B cell (primary cell): ENCODE measurements around the gene CXXC5. TPM values are rescaled to one million over a fixed set of nuclear protein-coding genes. Genes with fewer than 3 reads are reported as not detected.

Experiments
- polyA plus RNA-seq: library from polyadenylated mRNA; depleted of rRNA; stranded (reverse); fragments of >200 nt; gene quantifications from 2 replicates; pipeline ENCODE4 v1.2.3, GENCODE V29; 2012
- small RNA-seq: library from RNA; depleted of rRNA; stranded (forward); fragments of <200 nt; gene quantifications from one replicate; pipeline ENCODE3, GENCODE V24; 2012; ENCODE audit warnings: low replicate concordance, low read depth; ENCODE audit not compliant: insufficient read length
- total RNA-seq, 2 donors: library from RNA; stranded (reverse); fragments of 120-200 nt in 1 of 2; gene quantifications; 1 replicate in 1 of 2; 2 replicates in 1 of 2; pipeline versions ENCODE4 v1.2.3 to v1.2.4, GENCODE V29; 2013 to 2022

CXXC5 gene
- total and polyA plus RNA-seq, 2 donors (not counting 1 experiment from before 2014, with no cell fraction given), result 126 to 143 TPM

Small RNA genes lying within 50 kb of the gene (small RNA-seq; reads per million reads assigned to genes)
- not detected for gene RNU6-236P

Other genes with a start within 250 kb of the CXXC5 start
- 6.4 and 8.2 TPM in 2 replicates for gene SPATA24, start 244.3 kb upstream of the CXXC5 start, total RNA-seq
- gene SPATA24, start 244.3 kb upstream of the CXXC5 start, polyA plus RNA-seq, result 2.0 and 4.6 TPM in 2 replicates
- gene DNAJC18, start 208.8 kb upstream of the CXXC5 start, total RNA-seq, result 13.6 and 16.5 TPM in 2 replicates
- 2.0 and 2.1 TPM in 2 replicates for gene DNAJC18, start 208.8 kb upstream of the CXXC5 start, polyA plus RNA-seq
- not detected in 2 replicates for gene ECSCR, start 185.6 kb upstream of the CXXC5 start, total RNA-seq
- not detected in 2 replicates for gene ECSCR, start 185.6 kb upstream of the CXXC5 start, polyA plus RNA-seq
- not detected in 2 replicates for gene SMIM33, start 177.3 kb upstream of the CXXC5 start, total RNA-seq
- gene SMIM33, start 177.3 kb upstream of the CXXC5 start, polyA plus RNA-seq, result not detected in 2 replicates
- gene STING1, start 165.6 kb upstream of the CXXC5 start, total RNA-seq, result 0.29 and 1.1 TPM in 2 replicates
- 2.8 and 5.3 TPM in 2 replicates for gene STING1, start 165.6 kb upstream of the CXXC5 start, polyA plus RNA-seq
- gene UBE2D2, start 87.0 kb upstream of the CXXC5 start, total RNA-seq, result 168 and 183 TPM in 2 replicates
- gene UBE2D2, start 87.0 kb upstream of the CXXC5 start, polyA plus RNA-seq, result 64.3 and 83.4 TPM in 2 replicates
- gene PSD2, start 147.5 kb downstream of the CXXC5 start, total RNA-seq, result 0.17 TPM in 1 of 2 replicates, not detected in the other
- 0.10 and 0.14 TPM in 2 replicates for gene PSD2, start 147.5 kb downstream of the CXXC5 start, polyA plus RNA-seq